Measurements from ENCODE around the gene SUPT5H. TPM values are rescaled to one million over a fixed set of nuclear protein-coding genes. Genes with fewer than 3 reads are reported as not detected.

SUPT5H gene
- total and polyA plus RNA-seq, 2 of the 4 experiments (the other 2 are of a cell fraction) = 75.3 to 116 TPM

- Histone ChIP-seq H3K9ac (ENCODE audit: low read depth, low read length) (no peak overlapping the region), H3K9me3 (ENCODE audit: control insufficient read depth, insufficient read depth, low read length) (peaks cover 13% of the 10 kb centered on the region), H3K36me3 (ENCODE audit: control insufficient read depth, insufficient read depth, low read length) (no peaks in the 10 kb centered on the region), H4K8ac (ENCODE audit: low read depth in 2 of 2, low read length in 2 of 2) (no peak overlapping the region), H3K4ac (ENCODE audit: low read depth, low read length) (no peak overlapping the region), H3K79me1 (ENCODE audit: low read depth in 1 of 2, low read length in 2 of 2) (no peaks in the 10 kb centered on the region), H4K5ac (ENCODE audit: low read depth, low read length) (no peak overlapping the region), H3K27me3 (ENCODE audit: control insufficient read depth, insufficient read depth, low read length) (peaks cover 56% of the 10 kb centered on the region), H3K23ac (ENCODE audit: low read depth, low read length) (no peak overlapping the region), H3K27ac (ENCODE audit: insufficient read depth, low read length) (no peak overlapping the region), H3K4me1 (ENCODE audit: control insufficient read depth, insufficient read depth, low read length) (peaks cover 6% of the 10 kb centered on the region; the same call in 1 of the 2 replicates), H4K20me1 (ENCODE audit: insufficient read depth, low read length) (no peaks in the 10 kb centered on the region), H3K14ac (replicated peaks; ENCODE audit: low read depth, low read length) (no peak overlapping the region), H2BK15ac (ENCODE audit: low read depth, low read length) (no peak overlapping the region), H2AFZ (replicated peaks; ENCODE audit: low read length, poor library complexity) (no peak overlapping the region), H2BK20ac (ENCODE audit: low read depth, low read length) (no peak overlapping the region), H3K9me1 (ENCODE audit: insufficient read depth, low read length) (no peaks in the 10 kb centered on the region), H3K56ac (ENCODE audit: extremely low read depth, insufficient read depth, low read length) (no peak overlapping the region), H2BK5ac (ENCODE audit: low read depth, low read length, poor library complexity, severe bottlenecking) (no peak overlapping the region), H3K18ac (ENCODE audit: low read depth, low read length) (no peak overlapping the region), H4K91ac (ENCODE audit: insufficient read depth, low read depth, low read length) (no peak overlapping the region), H2BK120ac (ENCODE audit: low read depth, low read length) (no peak overlapping the region), H2AK9ac (replicated peaks; ENCODE audit: low read depth, low read length, poor library complexity) (no peak overlapping the region), H2AK5ac (ENCODE audit: low read depth, low read length) (no peak overlapping the region), H3K4me3 (ENCODE audit: insufficient read depth, low read depth, low read length) (no peak overlapping the region), H3K4me2 (ENCODE audit: low read depth, low read length) (no peak overlapping the region)
- 100% methylated on average over 1 of the region's 3 CpGs; no CpG with 5 or more reads in 1 of the 2 experiments for WGBS, 2 experiments (ENCODE audit: extremely low coverage in 2 of 2, insufficient read length in 1 of 2)
- ATAC-seq (ENCODE audit: low read depth) (no peak), DNase-seq (no peak)
- ChIA-PET CTCF (interaction anchor here (0.9 kb wide), 1 partner anchor 15 kb away, joined by 4 read pairs; no protein-coding TSS in a partner anchor), POLR2A (ENCODE audit: unreplicated experiment) (no interaction called here)
- intact Hi-C loops (cut with micrococcal nuclease) = no loop called here
- BruUV-seq (replicated peaks) = no TSS peak
- dilution Hi-C loops (cut with HindIII; ENCODE audit: low sequenced_read_pairs, unreplicated experiment) = no loop called here
- in situ Hi-C loops (cut with MboI; ENCODE audit: low sequenced_read_pairs) = no loop called here
- TF ChIP-seq RFX5 (IDR thresholded peaks at IDR 0.05; ENCODE audit: low read depth, low read length) (no peak), USF2 (IDR thresholded peaks at IDR 0.05; ENCODE audit: low read depth, low read length) (no peak)
Measured at GRCh38 chr19:39517432-39517831, 72.0 kb downstream of the SUPT5H start.
